D721Med (cell line): ENCODE results near the gene ENTPD2.
A peak's percentile ranks its signal among the peaks of the same experiment; 100 is the strongest.
"Not testable (repeated sequence)": the region's sequence is repeated elsewhere in the genome, so short reads cannot be mapped to it uniquely, and the experiment has no call there.

ENCODE experiments used
- DNase-seq: peaks from one replicate; pipeline ENCODE4 v3.0.0; 2011; ENCODE audit warnings: low spot score; ENCODE audit not compliant: insufficient read length
- FAIRE-seq: peaks from 2 replicates; lab custom pipeline; 2011; peaks lifted over from hg19 to GRCh38; lab: Jason Lieb, UNC
- TF ChIP-seq, protein P1 (sequence below): IDR thresholded peaks from 2 replicates; pipeline ENCODE4 v1.5.1; 2012; ENCODE audit warnings: mild to moderate bottlenecking, control low read depth; ENCODE audit not compliant: insufficient read depth; ENCODE audit errors: missing control alignments

ENTPD2 gene

DNA sequence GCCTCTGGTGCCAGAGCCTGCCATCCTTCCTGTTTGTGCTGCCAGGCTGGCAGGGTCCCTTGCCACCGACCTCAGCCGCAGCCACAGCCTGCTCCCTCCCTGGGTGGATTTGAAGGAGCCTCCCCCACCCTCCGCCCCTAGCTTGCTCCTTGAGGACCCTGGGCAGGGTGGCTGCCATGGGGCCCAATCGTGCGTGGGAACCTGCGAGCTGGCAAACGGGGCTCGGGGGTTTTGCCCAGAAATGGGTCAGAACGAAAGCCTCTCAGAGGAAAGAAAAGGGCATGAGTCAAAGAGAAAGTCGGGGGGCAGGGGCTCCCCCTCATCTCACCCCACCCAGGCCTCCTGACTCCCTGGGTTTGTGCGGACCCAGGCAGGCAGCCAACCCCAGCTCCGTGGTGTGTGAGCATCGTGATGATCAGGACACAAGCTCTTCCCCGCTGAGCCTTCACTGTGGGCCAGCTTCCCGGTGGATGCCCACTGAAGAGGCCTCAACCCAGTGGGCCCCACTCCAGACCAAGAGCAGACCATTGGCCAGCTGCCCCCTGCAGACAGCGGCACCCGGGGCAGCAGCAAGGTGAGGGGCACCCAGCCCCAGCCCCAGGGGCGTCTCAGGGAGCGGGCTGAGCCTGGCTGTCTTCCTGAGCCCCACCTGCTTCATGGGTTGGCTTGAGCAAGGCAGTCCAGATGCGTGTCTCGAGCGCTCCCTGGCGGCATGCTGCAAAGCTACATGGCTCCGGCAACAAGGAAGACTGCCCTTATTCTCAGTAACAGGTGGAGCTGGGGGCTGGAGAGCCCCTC, 19.0 kb downstream of the ENTPD2 start:
- FAIRE-seq: no peak
- TF ChIP-seq, protein P1, sequence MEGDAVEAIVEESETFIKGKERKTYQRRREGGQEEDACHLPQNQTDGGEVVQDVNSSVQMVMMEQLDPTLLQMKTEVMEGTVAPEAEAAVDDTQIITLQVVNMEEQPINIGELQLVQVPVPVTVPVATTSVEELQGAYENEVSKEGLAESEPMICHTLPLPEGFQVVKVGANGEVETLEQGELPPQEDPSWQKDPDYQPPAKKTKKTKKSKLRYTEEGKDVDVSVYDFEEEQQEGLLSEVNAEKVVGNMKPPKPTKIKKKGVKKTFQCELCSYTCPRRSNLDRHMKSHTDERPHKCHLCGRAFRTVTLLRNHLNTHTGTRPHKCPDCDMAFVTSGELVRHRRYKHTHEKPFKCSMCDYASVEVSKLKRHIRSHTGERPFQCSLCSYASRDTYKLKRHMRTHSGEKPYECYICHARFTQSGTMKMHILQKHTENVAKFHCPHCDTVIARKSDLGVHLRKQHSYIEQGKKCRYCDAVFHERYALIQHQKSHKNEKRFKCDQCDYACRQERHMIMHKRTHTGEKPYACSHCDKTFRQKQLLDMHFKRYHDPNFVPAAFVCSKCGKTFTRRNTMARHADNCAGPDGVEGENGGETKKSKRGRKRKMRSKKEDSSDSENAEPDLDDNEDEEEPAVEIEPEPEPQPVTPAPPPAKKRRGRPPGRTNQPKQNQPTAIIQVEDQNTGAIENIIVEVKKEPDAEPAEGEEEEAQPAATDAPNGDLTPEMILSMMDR: peak; percentile 96
- peak; percentile 96 for DNase-seq

DNA sequence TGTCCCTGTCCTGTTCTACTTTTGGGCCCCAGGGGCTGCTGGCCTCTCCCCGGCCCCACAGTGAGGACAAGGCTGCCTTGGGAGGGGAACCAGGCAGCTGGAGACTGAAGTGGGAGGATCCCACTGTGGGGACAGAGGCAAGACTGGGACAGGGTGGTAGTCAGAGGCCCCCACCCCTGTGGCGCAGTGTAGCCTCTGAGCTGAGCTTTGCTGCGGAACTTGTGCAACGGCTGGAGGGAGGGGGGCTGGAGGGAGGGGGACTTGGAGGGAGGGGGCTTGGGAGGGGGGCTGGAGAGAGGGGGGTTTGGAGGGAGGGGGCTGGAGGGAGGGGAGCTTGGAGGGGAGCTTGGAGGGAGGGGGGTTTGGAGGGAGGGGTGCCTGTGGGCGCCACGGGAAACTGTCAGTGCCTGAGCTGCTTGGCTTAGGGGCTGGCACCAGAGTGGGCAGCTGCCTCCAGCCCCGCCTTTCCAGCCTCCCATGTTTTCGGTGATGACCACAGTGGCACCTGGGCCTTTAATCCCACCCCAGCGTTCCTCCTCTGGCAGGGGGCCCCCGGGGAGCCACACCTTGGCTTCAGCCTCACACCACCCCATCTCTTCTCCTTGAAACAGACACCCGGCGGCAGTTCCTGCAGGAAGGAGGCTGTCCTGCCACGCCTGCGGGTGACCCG, 19.7 kb downstream of the ENTPD2 start:
- FAIRE-seq: no peak
- TF ChIP-seq, protein P1: no peak
- no peak for DNase-seq

DNA sequence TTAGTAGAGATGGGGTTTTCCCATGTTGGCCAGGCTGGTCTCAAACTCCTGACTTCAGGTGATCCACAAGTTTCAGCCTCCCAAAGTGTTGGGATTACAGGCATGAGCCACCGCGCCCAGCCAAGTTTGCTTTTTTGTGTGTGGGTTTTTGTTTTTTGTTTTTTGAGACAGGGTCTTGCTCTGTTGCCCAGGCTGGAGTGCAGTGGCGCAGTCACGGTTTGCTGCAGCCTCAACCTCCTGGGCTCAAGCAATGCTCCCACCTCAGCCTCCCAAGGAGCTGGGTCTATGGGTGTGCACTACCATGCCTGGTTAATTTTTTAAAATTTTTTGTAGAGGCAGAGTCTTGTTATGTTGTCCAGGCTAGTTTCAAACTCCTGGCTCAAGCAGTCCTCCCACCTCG, 20.4 kb downstream of the ENTPD2 start:
- not testable (repeated sequence) for DNase-seq, FAIRE-seq

DNA sequence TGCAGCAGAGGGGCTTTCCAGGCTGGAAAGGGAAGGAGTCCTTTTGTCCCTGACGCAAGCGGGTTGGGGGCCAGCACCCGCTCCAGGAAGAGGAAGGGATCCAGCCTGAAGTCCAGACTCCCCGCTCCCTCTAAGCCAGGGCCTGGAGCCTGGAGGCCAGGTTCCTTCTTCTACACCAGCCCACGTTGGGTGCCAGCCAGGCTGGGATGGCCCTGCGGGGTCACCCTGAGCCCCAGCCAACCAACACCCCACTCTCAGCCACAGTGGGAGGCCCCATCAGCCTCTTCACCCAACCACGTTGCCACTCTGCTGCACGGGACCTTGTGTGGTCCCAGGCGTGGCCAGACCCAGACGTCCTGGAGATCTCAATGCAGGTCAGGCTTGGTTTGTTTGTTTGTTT, 21.0 kb downstream of the ENTPD2 start:
- FAIRE-seq (no peak), DNase-seq (no peak)
- TF ChIP-seq, protein P1: no peak

DNA sequence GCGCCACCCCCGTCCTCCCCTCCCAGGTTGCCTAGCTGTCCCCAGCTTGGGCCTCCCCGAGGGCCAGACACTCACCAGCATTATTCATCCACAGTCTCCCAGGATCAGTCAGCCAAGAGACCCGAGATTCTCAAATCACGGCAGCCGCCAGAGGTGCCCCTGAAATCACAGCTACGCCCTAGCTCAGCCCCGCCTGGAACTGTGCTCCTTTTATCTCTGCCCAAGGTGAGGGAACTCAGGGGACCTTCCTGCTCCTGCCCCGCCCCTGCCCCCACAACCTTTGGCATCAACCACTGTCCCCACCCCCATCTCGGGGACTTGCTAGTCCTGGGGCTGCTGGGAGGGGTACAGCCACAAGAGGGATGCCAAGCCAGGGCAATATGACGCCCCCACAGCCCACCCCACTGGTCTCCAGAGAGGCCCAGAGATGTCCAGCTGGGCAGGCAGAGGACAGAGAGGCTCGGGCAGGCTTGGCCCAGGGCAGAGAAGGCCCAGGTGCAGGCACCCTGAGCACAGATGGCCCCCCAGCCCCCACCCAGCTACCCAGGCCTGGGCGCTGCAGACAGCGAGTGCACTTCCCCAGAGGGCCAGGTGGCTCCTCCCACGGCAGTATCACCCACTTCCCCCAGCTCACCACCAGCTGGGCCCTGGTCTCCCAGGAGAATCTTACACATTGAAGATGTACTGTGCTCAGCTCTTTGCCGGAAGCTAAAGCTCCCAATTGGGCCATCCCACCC, 21.8 kb downstream of the ENTPD2 start, which contains the start of gene FUT7:
Gene FUT7, minus strand, starts transcription at position 185 of the 737 bp plus-strand sequence. Its CDS starts 97 bp downstream, at position 88.
- TF ChIP-seq, protein P1: no peak
- no peak for FAIRE-seq
- DNase-seq: no peak

DNA sequence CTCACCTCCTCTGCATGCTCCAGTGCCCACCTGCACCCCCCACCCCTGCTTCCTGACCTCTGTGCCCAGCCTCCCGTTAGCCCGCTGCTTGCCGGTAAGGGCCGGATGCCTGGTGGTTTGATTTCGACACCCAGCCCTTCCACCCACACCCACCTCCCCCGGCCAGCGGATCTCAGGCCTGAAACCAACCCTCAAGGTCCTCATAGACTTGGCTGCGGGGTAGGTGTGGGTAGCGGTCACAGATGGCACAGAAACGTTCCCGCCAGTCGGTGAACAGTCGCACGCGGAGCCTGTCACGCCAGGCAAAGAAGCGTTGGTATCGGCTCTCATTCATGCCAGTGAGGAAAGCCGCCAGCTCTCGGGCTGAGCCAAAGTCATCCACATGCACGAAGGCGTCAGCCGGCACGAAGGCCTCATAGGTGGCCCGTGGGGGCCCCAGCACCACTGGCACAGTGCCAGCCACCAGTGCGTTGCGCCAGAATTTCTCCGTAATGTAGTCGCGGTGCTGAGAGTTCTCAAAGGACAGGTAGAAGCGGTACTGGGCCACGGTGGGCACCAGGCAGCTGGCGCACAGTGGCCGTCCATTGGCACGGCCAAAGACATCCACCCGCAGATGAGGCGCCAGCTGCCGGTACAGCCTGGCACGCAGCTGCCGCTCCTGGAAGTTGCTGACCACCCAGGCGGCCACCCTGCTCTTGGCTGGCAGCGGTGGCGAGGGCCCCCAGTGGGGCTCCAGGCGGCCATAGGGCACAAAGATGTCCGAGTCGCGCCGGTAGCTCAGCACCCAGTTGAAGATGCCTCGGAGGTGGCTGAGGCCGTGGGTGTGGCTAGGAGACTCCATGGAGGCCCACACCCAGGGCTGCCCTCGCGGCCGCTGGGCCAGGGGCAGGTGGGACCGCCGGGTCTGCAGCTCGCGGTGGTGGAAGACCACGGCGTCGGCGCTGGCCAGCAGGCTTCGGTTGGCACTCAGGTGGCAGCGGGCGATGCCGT, 23.0 kb downstream of the ENTPD2 start:
- TF ChIP-seq, protein P1: no peak
- DNase-seq: no peak
- no peak for FAIRE-seq
